GM18868 (cell line): ENCODE results near the gene PPARG.
"Not testable (repeated sequence)": the region's sequence is repeated elsewhere in the genome, so short reads cannot be mapped to it uniquely, and the experiment has no call there.

ENCODE experiments used
- ATAC-seq: cut with Tn5 transposase; IDR thresholded peaks from one replicate; pipeline ENCODE4 v1.9.1; 2021; ENCODE audit warnings: mild to moderate bottlenecking, moderate library complexity; ENCODE audit not compliant: unreplicated experiment

Gene PPARG

DNA sequence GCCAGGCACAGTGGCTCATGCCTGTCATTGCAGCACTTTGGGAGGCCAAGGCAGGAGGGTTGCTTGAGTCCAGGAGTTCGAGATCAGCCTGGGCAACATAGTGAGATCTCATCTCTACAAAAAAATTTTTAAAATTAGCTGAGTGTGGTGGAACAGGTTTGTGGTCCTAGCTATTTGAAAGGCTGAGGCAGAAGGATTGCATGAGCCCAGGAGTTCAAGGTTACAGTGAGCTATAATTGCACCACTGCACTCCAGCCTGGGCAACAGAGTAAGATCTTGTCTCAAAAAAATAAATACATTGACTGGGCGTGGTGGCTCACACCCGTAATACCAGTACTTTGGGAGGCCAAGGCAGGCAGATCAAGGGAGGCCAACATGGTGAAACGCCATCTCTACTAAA lies 168.5 kb downstream of the PPARG start:
- not testable (repeated sequence) for ATAC-seq

DNA sequence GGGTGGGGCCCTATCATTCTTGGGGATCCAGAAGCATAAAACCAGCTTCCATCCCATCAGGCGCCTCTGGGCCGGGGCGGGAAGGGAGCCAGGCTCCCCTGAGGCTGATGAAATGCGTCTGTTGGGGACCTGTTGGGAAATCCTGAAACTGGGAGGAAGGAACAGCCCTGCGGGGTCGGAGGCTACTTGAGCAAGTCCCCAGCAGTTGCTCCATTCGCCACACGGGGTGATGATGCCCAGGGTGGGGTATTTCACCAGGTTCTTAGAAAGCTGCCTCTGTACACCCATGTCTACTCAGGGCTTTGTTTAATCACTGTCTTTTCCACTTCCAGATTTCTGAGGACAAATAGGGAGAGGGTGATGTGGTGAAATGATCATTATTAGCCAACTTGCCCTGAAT lies 170.0 kb downstream of the PPARG start:
- no peak for ATAC-seq

DNA sequence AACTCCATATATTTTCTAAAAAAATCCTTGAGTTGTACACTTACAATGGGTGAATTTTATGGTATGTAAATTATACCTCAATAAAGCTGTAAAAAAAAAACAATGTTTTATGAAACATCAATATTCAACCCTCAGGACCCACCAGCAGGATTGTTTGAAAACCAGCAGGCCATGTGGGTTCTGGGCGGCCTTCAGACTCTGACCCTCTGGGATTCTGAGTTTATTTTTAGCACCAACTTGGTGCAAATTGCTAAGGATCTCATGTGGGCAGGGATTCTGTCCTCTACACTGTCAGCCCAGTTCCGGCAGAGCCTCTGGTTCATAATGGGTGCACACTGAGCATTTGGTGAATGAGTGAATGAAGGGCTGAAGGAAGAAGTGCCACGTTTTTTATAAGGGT lies 171.3 kb downstream of the PPARG start:
- no peak for ATAC-seq

DNA sequence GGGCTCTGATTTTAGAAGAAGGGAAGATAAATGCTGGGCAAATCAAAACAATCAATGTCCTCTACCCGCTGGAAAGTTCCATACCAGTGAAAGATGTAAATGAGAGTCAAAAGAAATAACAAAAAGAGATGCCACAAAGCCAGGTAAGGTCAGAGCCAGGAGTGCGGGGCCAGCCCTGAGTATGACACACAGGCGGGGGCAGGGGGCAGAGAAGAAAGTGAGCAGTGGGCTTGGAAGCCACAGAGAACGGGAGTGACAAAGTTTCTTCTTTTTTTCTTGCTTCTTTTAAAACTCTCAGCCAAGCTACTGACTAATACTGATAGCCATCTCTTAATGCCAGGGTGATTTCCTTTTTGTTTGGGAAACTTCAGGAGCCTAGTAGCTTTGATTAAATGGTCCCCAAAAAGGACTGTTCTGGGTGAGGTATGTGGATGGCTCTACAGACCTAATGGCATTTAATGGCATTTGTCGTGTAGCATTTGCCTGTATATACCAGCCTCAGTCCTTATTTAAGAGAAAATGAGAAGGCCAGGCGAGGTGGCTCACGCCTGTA lies 172.3 kb downstream of the PPARG start:
- no peak for ATAC-seq

DNA sequence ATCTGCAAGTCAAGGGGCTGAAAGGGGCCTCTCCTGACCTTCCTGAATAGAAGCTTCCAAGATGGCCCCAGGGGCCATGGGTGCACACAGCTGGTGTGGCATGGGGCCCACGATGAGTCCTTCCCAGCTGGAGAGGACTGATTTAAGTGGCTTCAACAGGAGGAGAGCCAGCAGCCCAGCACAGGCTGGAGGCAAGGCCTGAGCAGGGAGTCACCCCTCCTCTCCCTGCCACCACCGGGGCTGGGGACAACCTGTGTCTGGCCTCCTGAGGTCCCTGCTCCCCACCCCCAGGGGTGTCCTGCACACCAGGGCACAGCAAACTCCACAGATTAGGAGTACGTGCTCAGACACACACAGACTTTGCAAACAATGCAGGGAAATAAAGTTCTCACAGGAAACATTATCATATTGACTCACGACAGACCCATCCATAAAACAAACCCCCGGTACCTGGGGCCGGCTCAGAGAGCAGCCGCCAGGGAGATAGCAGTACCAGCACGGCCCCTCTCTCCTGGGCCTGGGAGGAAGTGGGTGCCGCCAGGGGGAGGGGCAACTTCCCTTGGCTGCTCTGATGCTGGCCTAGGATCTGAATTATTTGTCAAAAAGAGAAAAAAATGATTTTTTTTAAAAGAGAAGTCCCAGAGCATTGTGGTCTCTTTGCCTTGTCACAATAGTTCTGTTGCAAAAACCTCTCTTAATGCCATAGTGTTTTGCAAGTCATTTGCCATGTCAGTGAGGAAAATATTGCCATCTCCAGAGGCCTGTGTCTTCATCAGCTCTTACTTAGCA lies 173.5 kb downstream of the PPARG start:
- no peak for ATAC-seq

DNA sequence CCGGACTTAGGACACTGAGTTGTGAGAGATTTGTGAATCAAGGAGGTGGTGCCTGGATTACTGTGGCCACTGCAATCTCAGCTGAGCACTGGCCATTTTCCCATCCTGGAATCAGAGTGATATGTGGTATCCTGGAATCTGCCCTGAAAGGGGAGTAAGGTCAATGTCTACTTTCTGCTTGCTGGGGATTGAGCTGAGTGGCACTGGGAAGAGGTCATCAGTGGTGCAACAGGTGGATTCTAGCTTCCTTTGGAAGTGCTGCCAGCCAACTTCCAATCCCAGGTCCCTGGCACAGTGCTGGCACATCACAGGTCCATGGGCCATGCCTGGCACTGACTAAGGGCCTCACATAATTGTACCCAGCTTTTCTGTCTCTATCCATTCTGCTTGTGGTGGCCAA lies 174.8 kb downstream of the PPARG start:
- no peak for ATAC-seq

- ATAC-seq = no peak
These were observed 175.3 kb downstream of the PPARG start for GRCh38 chr3:12464181-12464580.

DNA sequence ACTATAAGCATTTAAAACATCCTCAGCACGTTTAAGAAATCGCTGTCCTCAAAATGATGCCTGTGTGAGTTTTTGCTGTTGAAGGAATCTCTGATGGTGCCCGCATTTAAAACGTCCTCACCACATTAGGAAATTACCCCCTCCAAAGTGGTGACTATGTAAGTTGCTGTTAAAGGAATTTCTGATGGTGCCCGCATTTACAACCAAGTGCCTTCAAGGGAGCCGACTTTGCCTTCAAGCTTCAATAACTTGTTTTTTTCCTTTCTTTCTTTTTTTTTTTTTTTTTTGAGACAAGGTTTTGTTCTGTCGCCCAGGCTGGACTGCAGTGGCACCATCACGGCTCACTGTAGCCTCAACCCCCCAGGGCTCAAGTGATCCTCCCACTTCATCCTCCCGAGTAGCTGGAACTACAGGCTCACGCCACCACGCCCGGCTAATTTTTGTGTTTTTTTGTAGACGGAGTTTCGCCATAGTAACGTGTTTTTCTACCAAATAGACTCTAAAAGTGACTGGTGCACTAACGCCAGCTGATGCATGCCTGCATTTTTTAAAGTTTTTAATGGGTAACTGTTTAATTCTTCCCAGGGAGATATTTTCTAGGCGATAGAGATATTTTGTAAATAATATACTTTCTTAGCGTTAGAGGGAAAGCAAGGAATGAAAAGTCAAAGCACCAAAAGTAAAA lies 176.4 kb downstream of the PPARG start:
- no peak for ATAC-seq

DNA sequence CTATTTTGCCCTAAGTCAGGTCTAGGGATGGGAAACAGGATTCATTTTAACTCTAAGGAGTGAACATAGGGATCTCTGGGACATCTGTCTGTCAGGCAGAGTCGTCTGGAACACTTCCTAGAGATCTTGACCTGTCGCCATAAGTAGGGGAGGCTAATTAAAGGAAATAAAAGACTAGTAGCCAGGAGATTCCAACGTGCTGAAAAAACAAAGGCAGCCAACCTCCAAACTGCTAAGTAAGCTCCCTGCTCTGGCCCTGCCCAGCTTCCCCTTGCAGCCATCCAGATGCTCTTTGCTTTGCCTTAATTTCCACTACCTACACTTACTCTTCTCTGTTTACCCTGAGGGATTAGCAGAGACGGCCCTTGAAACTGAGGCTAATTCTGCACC lies 177.0 kb downstream of the PPARG start:
- ATAC-seq = no peak

GRCh38 chr3:12467746-12468145 lies 178.9 kb downstream of the PPARG start:
- no peak for ATAC-seq

GRCh38 chr3:12468276-12468675 lies 179.4 kb downstream of the PPARG start:
- no peak for ATAC-seq

- no peak for ATAC-seq
These were observed 179.9 kb downstream of the PPARG start for GRCh38 chr3:12468757-12469156.

DNA sequence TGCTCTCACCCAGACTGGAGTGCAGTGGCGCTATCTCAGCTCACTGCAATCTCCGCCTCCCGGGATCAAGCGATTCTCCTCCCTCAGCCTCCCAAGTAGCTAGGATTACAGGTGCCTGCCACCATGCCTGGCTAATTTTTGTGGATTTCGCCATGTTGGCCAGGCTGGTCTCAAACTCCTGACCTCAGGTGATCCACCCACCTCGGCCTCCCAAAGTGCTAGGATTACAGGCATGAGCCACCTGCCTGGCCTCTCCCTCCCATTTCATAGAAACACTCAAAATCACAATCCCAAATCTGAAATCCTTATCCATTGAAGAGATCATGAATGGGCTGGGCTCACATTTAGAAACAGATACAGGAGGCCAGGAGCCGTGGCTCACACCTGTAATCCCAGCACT lies 180.4 kb downstream of the PPARG start:
- not testable (repeated sequence) for ATAC-seq

GRCh38 chr3:12470111-12470510 lies 181.2 kb downstream of the PPARG start:
- ATAC-seq = no peak

DNA sequence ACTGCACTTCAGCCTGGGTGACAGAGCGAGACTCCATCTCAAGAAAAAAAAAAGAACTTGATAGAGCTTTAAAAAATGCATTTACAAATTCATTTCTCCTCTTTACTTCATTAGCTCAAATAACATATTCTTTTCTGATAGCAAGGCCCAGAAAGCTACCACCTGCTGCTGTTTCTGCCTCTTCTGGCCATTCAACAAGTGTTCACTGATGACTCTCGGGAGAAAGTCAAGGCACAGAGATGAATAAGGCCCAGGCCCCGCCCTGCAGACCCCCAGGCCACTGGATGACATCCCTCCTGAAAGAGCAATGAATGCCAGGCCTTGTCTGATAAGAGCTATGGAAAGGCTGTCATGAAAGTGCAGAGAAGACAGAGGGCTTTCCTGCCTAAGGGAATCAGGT lies 181.8 kb downstream of the PPARG start:
- no peak for ATAC-seq

DNA sequence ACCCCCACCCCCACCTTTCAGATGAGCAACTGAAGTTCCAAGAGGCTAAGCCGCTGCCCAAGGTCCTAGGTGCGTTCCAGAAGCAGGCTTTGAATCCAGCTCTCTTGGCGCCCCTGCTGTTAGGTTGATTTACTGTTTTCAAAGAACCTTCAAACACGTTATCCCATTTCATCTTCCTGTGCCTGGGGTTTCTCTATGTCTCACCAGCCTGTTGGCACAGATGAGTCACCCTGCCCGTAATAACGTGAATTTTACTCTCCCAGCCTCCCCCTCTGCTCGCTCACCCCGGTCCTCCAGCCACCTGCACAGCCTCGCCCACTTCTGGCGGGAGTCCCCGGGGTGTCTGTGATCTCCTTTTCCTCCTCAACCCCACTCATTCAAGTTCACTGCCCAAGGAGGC lies 182.4 kb downstream of the PPARG start:
- no peak for ATAC-seq

- no peak for ATAC-seq
These were observed 183.2 kb downstream of the PPARG start for GRCh38 chr3:12472000-12472610.

GRCh38 chr3:12472796-12473195 lies 183.9 kb downstream of the PPARG start:
- ATAC-seq = no peak

GRCh38 chr3:12473511-12473910 lies 184.6 kb downstream of the PPARG start:
- no peak for ATAC-seq

DNA sequence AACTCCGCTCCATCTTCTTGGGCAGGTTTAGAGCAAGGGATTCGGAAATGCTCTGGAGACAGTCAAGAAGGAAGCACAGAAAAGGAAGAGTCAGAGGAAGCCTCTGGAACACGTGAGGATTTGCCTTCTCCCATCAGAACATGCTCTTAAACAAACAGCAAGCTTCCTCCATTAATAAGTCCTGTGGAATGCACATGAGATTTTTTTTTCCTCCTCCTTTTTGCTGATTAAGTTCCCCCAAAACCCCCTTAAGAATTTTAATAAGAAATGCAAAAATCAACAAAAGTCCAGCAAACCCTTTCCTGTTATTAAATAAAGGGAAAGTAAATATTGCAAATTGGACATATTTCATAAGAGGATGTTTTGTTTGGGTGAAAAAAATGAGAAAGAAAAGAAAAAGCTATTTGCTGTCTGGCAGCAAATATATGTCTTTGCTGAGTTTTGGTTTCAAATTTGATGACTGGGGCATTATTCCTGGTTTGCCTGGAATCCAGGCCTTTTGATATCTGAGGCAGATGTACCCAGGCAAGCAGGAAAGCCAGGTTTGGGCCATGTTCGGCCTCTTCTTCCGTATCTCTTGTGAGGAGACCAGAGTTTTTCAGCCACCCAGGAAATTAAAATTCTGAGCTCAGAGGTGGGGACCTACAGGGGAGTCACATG lies 187.5 kb downstream of the PPARG start:
- ATAC-seq = no peak

- no peak for ATAC-seq
These were observed 188.4 kb downstream of the PPARG start for GRCh38 chr3:12477256-12477655.
